OCI-LY3 (cell line): ENCODE results near the gene ARPC5L.

ENCODE experiments used
- H2AFZ ChIP-seq: fragments of 200-600, 300-600 bp; shearing (Covaris generic); 2 replicates; pipeline ENCODE4 v1.6.0; 2014; ENCODE audit warnings: antibody characterized with exemption, low read depth, low read length
- H3K27ac ChIP-seq: fragments of 200-600, 300-600 bp; sonication (generic); 2 replicates; pipeline ENCODE4 v1.5.1; 2014; ENCODE audit warnings: mild to moderate bottlenecking, low read length, moderate library complexity, mixed read lengths
- H3K27me3 ChIP-seq: fragments of 200-600, 300-600 bp; sonication (generic); 2 replicates; pipeline ENCODE4 v1.6.1; 2014; ENCODE audit warnings: low read depth, low read length, mixed read lengths
- H3K36me3 ChIP-seq: fragments of 200-600, 300-600 bp; sonication (generic); replicated peaks from 2 replicates; pipeline ENCODE3; 2014; ENCODE audit warnings: low read depth, low read length, mixed read lengths
- H3K4me1 ChIP-seq: fragments of 300-600, 200-600 bp; sonication (generic); 2 replicates; pipeline ENCODE4 v1.6.1; 2014; ENCODE audit warnings: low read length, mixed read lengths
- H3K4me2 ChIP-seq: fragments of 200-600, 300-600 bp; sonication (generic); 2 replicates; pipeline ENCODE4 v1.6.1; 2014; ENCODE audit warnings: low read length, mixed read lengths
- H3K4me3 ChIP-seq: fragments of 300-600, 200-600 bp; sonication (generic); 2 replicates; pipeline ENCODE4 v1.5.1; 2014; ENCODE audit warnings: antibody characterized with exemption, mild to moderate bottlenecking, low read length, moderate library complexity
- H3K79me2 ChIP-seq: fragments of 300-600, 200-600 bp; shearing (Covaris generic); 2 replicates; pipeline ENCODE4 v1.6.1; 2014; ENCODE audit warnings: mild to moderate bottlenecking, low read length, mixed read lengths
- H3K9ac ChIP-seq: fragments of 300-600, 200-600 bp; shearing (Covaris generic); 2 replicates; pipeline ENCODE4 v1.6.0; 2014; ENCODE audit warnings: mild to moderate bottlenecking, low read length, moderate library complexity
- H3K9me3 ChIP-seq: fragments of 200-600, 300-600 bp; shearing (Covaris generic); 2 replicates; pipeline ENCODE4 v1.6.1; 2014; ENCODE audit warnings: low read length, mixed read lengths; ENCODE audit not compliant: insufficient read depth
- H4K20me1 ChIP-seq: fragments of 200-600, 300-600 bp; sonication (generic); 2 replicates; pipeline ENCODE4 v1.6.1; 2016; ENCODE audit warnings: low read length, mixed read lengths; ENCODE audit not compliant: insufficient read depth
- CTCF ChIP-seq: fragments of 200-600, 300-600 bp; sonication (generic); IDR thresholded peaks from 2 replicates; pipeline ENCODE4 v1.5.1; 2014; ENCODE audit warnings: antibody characterized with exemption, low read length, low read depth
- EZH2phosphoT487 ChIP-seq: fragments of 200-600 bp; shearing (Covaris generic); IDR thresholded peaks from 2 replicates; pipeline ENCODE4 v1.6.1; 2018; ENCODE audit warnings: antibody characterized with exemption, mixed run types, low read depth

Gene ARPC5L

GRCh38 chr9:124857533-124858162 lies 4.3 kb upstream of the ARPC5L start:
- Histone ChIP-seq H3K4me2 (no peak overlapping the region), H3K4me3 (no peak overlapping the region), H3K9ac (no peak overlapping the region), H3K9me3 (no peaks in the 10 kb centered on the region), H3K79me2 (peaks cover 37% of the 10 kb centered on the region), H3K4me1 (peaks cover 24% of the 10 kb centered on the region), H3K27ac (no peak overlapping the region), H3K36me3 (peaks cover 52% of the 10 kb centered on the region), H3K27me3 (no peaks in the 10 kb centered on the region), H4K20me1 (peaks cover 61% of the 10 kb centered on the region), H2AFZ (no peak overlapping the region)
- TF ChIP-seq EZH2phosphoT487 (no peak), CTCF (no peak)

GRCh38 chr9:124858330-124859046 lies 3.4 kb upstream of the ARPC5L start:
- peaks cover 37% of the 10 kb centered on the region for H3K79me2 ChIP-seq
- no peak overlapping the region for H3K27ac ChIP-seq
- H3K4me3 ChIP-seq = no peak overlapping the region
- peaks cover 27% of the 10 kb centered on the region for H3K4me1 ChIP-seq
- H3K27me3 ChIP-seq = no peaks in the 10 kb centered on the region
- peaks cover 61% of the 10 kb centered on the region for H4K20me1 ChIP-seq
- no peak overlapping the region for H3K9ac ChIP-seq
- peaks cover 52% of the 10 kb centered on the region for H3K36me3 ChIP-seq
- TF ChIP-seq EZH2phosphoT487 (no peak), CTCF (no peak)
- H2AFZ ChIP-seq = no peak overlapping the region
- no peaks in the 10 kb centered on the region for H3K9me3 ChIP-seq
- no peak overlapping the region for H3K4me2 ChIP-seq

GRCh38 chr9:124859803-124860581 lies 1.9 kb upstream of the ARPC5L start:
- peak overlapping the region; percentile 71 for H3K27ac ChIP-seq
- H3K4me2 ChIP-seq = peak overlapping the region; percentile 85
- H3K79me2 ChIP-seq = peaks cover 37% of the 10 kb centered on the region
- no peak overlapping the region for H2AFZ ChIP-seq
- no peaks in the 10 kb centered on the region for H3K9me3 ChIP-seq
- peak overlapping the region; percentile 95 for H3K9ac ChIP-seq
- H3K4me1 ChIP-seq = peaks cover 31% of the 10 kb centered on the region
- H3K27me3 ChIP-seq = no peaks in the 10 kb centered on the region
- no peak for TF ChIP-seq EZH2phosphoT487
- TF ChIP-seq CTCF = no peak
- H3K4me3 ChIP-seq = peak overlapping the region; percentile 95
- peaks cover 52% of the 10 kb centered on the region for H3K36me3 ChIP-seq
- peaks cover 61% of the 10 kb centered on the region for H4K20me1 ChIP-seq
